Measurements from ENCODE around the gene PGS1.
"Not testable (repeated sequence)": the region's sequence is repeated elsewhere in the genome, so short reads cannot be mapped to it uniquely, and the experiment has no call there.

The PGS1 gene, protein sequence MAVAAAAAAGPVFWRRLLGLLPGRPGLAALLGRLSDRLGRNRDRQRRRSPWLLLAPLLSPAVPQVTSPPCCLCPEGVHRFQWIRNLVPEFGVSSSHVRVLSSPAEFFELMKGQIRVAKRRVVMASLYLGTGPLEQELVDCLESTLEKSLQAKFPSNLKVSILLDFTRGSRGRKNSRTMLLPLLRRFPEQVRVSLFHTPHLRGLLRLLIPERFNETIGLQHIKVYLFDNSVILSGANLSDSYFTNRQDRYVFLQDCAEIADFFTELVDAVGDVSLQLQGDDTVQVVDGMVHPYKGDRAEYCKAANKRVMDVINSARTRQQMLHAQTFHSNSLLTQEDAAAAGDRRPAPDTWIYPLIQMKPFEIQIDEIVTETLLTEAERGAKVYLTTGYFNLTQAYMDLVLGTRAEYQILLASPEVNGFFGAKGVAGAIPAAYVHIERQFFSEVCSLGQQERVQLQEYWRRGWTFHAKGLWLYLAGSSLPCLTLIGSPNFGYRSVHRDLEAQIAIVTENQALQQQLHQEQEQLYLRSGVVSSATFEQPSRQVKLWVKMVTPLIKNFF

DNA sequence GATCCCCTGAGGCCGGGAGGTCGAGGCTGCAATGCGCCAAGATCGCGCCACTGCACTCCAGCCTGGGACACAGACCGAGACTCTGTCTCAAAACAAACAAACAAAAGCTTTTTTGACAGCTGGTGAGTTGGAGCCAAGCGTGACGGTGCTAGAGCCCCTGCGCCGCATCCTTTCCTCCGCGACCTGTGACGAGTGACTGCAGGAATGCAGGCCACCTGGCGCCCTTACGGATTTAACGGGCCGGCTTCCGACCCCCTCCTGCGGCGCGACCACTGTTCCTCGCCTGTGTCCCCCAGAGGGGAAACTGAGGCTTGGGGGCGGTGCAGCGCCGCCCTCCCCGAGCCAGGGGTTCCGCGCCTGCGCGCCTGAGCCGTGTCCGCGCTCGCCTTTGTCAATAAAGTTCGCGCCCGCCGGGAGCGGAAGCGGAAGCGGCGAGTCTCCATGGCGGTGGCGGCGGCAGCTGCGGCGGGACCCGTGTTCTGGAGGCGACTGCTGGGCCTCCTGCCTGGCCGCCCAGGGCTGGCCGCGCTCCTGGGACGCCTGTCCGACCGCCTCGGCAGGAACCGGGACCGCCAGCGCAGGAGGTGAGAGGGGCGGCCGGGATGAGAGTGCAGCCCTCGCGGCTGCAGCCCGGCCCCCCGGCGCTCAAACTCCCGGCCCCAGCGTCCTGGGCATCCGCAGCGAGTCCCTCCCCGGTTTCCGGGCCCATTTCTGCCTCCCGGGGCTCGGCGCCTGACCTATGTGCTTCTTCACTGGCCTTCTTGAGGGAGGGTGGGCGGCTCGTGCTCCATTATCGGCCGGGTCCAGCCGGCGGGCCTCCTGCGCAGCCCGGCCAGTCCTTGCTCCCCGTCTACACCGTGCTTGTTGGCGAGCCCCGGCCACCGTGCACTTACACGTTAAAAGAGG lies at the start of gene PGS1:
TSS of gene PGS1 (plus strand) at position 425 of the 906 bp plus-strand sequence. CDS start at position 442, 17 bp downstream.
- DNase-seq, result peak; percentile 62

DNA sequence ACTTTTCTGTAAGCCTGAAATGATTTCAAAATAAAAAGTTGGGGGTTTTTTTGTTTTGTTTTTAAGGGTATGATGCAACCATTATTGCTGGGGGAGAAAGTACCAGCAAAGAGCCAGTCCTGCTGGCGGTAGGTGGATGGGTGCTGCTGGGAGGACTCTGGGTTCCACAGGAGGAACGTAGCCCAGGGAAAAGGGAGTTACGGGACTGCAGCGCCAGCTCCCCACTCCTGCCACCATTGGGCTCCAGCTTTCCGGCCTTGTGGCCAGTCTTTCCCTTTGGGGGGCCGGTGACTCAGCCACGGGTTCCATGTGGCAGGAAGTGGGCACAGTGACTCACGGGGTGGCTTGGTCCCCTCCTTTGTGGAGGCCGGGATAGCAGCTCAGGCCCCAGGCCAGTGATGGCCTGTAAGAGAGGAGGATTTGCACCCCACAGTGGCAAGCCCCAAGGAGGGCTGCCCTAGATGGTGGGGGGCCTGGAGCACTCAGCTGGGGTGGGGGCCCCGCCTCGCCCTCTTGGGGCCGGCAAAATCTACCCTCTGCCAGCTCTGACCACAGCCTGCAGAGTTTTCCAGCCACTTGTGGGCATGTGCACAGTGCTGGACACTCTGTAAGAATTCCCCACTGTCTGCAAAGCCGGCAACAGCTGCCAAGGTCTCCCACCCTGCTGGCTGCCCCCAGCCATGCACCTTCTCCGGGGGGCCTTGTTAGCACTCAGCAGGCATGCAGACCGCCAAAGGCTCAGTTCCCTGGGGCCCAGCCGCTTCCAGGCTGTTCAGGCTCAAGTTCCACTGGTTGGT lies 49.0 kb upstream of the PGS1 start:
- no peak for DNase-seq

DNA sequence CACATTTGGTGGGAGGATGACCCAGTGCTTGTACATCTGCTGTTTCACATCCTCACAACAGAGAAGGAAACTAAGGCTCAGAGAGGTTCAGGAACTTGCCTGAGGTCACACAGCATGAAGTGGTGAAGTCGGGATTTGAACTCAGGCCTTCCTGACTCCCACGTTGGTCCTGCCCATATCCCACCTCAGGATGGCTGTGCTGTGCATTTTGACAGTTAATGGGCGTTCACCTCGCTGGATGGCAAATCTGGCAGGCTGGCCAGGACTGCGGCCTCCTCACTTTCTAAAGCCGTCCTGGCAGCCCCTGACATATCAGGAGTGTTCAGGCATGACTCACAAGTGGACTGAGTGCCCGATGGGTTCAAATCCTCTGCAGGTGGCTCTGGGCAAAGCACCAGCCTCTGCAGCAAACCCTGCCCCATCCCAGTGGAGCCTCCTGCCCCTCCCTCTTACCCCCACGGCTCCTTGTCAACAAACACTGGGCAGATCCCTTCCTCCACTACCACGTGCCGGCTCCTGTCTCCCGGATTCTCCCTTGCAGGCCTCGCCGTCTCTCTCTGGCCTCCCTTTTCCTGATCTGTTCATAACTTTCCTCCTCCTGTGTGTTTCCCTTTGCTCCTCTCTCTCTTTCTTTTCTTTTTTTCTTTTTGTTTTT lies 47.8 kb upstream of the PGS1 start:
- DNase-seq, result no peak

DNA sequence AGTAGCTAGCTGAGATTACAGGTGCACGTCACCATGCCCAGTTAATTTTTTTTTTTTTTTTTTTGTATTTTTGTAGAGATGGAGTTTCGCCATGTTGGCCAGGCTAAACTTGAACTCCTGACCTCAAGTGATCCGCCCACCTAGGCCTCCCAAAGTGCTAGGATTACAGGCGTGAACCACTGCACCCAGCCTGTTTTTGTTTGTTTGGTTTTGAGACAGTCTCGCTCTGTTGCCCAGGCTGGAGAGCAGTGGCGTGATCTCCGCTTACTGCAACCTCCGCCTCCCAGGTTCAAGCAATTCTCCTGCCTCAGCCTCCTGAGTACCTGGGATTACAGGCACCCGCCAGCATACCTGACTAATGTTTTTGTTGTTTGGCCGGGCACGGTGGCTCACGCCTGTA lies 47.1 kb upstream of the PGS1 start:
- DNase-seq, result not testable (repeated sequence)

DNA sequence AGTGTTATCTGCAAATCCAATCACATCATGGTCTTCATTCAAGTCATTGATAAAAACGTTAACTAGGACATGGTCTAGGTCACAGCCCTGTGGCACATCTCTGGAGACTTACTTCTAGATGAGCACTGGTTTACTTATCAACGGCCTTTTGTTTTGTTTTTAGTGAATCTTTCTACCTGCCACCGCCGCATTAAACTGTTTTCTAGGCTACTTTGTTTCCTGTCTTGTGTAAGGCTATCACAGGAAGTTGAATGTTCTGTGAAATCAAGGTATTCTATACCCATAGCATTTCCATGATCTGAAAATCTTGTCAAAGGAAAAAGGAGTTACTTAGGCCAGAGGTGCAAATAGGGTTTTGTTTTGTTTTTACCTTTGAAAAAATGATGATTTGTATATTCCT lies 45.5 kb upstream of the PGS1 start:
- no peak for DNase-seq

DNA sequence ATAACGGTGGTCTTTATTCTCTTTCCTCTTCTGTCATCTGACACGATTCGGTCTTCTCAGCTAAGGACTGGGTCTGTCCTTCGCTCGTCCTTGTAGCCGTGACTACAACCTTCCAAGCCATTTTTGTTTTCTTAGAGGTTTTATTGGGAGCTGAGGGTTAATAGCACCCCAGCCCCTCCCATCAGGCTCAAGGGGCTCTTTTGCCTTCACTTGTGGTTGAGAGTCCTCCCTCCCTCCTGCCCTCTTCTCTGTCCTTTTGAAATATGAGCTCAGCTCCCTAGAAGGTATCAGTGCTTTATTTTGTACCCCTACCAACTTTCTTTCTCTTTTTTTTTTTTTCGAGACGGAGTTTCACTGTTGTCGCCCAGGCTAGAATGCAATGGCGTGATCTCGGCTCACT lies 43.2 kb upstream of the PGS1 start:
- DNase-seq, result no peak

DNA sequence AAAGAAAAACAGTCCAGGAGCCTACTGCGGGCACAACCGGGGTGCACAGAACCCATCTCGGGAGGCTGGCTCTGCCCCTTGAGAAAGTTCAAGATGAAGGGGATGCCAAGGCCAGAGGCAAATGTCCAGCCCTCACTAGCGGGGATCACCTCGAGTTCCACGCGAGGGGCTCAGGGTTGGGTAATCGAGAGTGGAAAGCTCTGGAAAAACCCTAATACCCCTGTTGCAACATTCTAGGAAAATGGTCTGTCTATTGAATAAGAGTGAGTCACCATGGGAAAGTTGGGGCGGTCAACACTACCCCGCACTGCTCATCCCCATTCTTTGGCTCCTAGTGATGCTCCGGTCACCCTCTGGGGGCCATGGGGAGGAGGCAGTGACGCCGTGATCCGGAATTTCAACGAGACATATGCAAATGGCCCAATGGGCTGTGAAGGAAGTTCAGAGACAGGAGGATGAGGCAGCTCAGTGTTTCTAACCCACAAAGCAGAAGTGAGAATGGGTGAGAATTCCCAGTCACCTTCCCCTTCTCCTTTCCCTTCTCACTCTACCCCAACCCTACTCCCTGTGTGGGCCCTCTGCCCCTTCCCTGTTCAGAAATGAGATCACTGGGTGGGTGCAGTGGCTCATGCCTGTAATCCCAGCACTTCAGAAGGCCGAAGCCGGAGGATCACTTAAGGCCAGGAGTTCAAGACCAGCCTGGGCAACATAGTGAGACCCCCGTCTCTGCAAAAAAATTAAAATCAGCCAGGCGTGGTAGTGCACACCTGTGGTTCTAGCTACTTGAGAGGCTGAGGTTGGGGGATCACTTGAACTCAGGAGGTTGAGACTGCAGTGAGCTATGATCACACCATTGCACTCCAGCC lies 41.0 kb upstream of the PGS1 start:
- no peak for DNase-seq

DNA sequence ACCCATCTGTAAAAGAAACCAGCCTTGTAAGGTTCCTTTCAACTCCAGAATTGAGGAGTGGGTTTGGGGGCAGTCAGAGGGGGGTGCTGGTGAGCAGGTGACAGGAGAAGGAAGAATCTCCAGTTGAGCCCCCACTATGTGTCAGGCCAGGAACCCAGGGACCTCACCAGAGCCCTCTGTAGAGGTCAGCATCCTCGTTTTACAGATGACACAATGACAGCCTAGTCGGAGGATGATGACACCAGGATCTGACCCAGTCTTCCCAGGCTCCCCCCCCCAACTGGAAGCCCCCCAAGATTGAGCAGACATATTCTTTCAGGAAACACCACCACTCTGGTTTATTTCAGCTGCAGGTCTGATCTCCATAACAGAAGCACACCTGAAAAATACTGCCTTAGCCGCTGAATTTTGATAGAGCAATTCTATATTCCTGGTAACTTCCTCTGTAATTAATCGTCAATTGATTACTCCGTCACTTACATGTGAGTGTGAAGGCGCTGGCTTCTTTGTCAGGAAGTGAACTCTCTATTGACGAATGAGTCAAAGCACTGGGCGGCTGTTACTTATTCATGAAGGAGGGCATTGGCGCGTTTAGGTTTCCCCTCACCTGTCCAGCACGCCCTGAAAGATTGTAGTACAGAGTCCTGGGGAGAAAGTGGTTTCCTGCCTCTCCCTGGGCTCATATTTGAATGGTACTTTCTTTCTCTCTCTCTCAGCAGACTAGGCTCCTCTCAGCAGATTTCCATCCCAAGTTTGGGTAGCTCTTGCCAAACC lies 39.8 kb upstream of the PGS1 start:
- no peak for DNase-seq

DNA sequence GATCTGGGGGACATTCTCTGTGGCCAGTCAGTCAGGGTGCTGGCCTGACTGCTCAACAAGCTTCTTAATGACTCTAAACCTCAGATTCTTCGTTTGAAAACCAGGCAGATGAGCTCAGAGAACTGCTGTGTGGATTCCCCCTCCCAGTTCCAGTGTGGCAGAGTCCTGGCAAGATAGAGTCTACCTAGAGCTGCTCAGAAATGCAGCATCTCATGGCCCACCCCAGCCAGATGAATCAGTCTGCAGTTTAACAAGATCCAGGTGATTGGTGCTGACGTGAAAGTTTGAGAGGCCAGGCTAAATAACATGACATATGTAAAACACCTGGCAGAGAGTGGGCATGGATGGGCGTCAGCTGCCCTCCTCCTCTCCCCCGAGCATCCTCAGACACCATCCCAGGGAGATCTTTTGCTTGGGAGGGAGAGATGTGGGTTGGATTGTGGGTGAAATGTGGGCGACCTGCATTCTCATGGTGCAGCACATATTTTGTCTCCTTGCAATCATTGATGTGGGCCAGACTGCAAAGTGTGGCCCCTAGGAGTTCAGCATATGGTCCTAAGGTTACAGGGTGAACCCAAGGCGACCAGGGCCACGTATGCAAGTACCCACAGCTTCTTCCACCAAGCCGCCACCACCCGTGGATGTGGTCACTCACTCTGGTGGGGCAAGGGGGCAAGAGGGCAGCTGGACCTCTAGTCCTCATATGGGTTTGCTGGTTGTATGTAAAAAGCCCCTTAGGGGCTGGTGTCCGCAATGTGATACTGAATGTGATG lies 38.1 kb upstream of the PGS1 start:
- no peak for DNase-seq

DNA sequence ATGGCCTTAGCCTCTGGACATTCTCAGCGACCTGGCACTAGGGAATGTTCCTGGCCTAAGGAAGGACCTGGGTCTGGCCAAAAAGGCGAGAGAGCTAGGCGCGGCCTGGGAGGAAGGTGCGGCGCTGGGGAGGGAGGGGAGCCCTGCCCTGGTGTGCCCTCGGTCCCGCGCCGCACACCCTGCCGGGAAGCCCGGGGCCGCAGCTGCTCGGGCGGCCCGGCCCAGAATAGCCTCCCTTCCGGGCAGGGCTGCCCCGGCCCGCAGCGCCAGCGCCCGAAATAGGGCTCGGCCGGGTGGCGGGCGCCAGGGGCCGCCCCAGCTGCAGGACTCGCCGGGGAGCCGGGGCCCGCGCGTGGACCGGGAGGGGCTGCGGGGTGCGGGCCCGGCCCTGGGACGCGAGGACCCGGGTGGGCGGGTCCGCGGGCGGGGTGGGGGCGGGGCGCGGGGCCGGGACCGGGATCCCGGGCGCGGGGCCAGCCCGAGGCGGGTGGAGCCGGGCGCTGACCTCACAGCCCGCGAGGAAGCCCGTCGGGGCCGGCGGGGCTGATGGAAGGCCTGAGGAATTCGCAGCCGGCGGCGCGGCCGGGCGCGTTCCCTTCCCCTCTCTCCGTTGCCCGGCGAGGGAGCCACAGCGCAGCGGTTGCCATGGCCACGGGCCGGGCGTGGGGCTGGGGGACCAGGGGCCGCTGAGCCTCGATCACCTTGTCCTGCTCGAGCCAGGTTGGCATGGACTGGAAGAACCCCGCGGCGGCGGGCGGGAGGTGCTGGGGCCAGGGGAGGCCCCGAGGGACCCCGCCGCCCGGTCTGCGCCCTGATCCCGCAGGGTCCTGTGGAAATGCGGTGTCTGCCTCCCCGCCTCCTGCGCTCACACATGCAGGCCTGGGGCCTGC lies 36.6 kb upstream of the PGS1 start:
- DNase-seq, result no peak

DNA sequence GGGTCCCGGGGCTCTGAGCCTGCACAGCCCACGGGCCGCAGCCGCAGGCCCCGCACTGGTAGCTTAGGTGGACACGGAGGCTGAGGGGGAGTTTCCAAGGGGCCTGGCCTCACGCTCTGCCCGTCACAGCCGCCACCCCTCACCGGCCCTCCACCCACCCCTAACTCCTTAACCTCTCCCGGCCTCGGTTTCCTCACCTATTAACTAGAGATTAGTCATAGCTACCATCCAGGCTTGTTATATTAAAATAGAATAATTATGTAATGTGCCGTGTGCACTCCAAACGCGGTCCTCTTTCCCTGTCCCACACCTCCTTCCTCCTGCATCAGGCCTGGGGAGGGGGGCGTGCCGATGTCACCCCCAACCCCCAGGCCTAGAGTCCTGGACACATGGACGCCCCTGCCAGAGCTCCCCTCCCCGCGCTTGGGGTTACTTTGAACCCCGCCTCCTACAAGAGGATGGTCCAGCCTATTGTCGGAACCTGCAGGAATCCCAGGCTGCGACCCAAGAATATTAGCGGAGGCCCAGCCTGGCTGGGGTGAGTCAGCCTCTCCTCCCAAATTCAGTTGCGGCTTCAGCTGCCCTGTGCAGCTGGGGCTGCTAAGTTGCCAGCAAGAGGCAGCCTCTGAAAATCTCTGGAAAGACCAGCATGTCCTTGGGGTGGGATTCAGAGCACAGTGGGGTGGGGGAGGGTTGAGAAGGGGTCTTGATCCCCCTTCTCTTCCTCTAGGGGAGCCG lies 35.8 kb upstream of the PGS1 start:
- no peak for DNase-seq

DNA sequence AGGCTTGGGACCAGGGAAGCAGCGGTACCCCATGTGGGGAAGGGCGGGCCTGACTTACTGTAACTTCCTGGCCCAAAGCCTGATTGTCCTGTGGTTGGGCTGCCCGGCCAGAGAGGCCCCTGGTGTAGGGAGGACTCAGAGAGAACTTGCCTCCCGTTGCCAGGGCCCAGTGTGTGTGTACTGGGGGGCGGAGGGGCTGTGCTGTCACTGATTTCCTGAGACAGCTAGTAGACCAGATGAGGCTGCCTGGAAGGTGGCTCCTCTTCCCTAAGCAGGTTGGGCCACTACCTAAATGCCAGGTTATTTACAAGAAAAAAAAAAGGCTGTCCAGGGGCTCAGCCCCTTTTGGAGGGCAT lies 35.3 kb upstream of the PGS1 start:
- DNase-seq, result no peak

DNA sequence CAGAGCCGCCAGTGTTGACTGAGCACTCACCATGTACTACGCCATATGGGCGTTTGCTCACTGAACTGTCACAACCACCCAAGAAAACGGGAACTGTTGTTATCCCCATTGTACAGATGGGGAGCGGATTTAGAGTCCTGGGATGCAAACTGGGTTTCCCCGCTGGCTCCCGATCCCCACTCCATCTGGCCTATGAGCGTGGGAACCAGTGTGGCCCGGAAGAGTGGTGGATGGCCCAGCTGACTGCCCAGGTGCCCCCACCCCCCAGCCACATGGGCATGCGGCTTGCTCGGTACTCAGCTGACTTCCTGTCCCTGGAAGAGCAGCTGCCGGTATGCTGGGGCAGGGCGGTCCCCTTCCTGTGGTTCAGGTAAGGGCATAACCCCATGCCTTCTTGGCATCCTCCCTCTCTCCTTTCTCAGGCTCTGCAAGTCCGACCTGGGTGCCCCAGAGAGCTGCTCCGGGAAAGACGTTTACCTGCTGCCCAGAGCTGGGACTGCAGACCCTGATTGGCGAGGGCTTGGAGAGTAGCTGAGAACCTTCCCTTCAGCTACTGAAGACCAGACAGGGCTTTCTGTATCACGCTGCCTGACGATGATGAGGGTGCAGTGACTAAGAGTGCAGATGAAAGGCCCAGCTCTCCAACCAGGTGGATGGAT lies 34.8 kb upstream of the PGS1 start:
- no peak for DNase-seq

DNA sequence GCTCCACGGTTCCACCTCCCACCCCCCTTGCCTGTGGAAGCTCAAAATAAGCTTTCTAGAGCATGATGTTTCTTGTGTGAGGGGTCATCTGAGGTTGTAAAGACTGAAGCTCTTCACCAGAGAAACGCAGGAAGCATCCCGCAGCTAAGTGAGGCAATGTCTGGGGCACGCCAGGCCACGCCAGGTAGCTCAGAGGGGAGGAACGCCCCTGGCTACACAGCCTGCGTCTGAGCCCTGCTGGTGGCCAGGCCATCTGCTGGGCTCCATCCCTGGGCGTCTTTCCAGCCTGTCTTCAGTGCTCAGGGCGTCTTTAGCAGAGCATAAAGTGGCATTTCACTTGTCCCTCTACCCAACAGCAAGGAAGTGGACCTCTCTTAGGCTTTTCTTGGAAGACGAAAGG lies 33.8 kb upstream of the PGS1 start:
- DNase-seq, result no peak

DNA sequence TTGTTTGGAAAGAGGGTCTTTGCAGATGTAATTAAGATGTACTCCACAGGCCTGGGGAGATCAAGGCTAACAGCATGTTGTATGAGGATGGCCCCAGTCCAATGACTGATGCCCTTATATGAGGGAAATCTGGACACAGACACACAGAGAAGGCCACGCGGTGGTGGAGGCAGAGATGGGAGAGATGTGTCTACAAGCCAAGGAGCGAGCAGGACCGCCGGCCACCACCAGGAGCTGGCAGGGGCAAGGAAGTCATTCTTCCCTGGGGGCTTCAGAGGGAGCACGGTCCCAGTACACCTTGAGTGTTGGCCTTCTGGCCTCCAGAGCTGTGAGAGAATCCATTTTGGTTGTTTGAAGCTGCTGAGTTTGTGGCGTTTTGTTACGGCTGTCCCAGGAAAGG lies 33.3 kb upstream of the PGS1 start:
- DNase-seq, result no peak

DNA sequence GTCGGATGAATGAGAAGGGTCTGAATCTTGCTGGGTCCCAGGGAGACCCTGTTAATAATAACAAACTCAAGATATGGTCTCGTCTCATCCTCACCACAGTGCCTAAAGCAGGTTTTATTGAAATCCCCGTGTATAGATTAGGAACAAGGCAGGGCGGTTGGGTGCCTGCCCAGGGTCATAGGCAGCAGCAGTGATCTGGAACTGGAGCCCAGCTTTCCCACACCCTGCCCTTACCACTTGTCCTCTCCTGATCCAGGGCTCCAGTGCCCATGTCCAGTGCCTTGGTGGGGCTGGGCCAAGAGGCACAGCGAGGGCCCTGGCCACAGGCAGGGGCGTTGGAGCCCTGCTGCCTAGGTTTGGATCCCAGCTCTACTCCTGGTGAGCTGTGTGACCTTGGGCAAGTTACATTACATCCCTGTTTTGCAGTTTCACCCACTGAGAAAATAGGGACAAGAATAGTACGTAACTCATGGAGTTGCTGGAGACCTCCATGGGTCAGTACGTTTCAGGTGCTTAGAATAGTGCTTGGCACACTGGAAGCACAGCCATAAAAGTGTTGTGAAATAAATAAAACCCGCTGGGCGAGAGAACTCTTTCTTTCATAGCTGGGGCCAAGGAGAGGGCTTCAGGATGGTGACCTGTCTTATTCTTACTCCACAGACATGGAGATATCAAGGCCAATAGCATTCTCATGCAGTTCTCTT lies 32.5 kb upstream of the PGS1 start:
- no peak for DNase-seq
